ENCODE results near the gene TIMP3. TPM values are rescaled to one million over a fixed set of nuclear protein-coding genes. Genes with fewer than 3 reads are reported as not detected.

Gene TIMP3
- total and polyA plus RNA-seq, 5 donors from 2014 or later, result 0.35 TPM; not detected in 4

GRCh38 chr22:32839831-32840584 lies 38.5 kb downstream of the TIMP3 start:
- Mint-ChIP-seq H3K9me3 (no peaks in the 10 kb centered on the region), H3K27ac (no peak overlapping the region), H3K4me1 (no peaks in the 10 kb centered on the region), H3K4me3 (no peak overlapping the region), H3K27me3 (peaks cover 10% of the 10 kb centered on the region), H3K36me3 (no peaks in the 10 kb centered on the region)
- no peak for ATAC-seq (ENCODE audit: low read depth in 2 of 2)
- Histone ChIP-seq H3K9me3 (ENCODE audit: control insufficient read depth in 2 of 2, low read length in 2 of 2) (no peaks in the 10 kb centered on the region), H3K36me3 (ENCODE audit: control insufficient read depth, insufficient read depth, low read length) (no peaks in the 10 kb centered on the region), H3K27ac (ENCODE audit: insufficient read depth, low read length, poor library complexity, severe bottlenecking) (no peak overlapping the region), H3K27me3 (ENCODE audit: control insufficient read depth, insufficient read depth, low read length) (no peaks in the 10 kb centered on the region), H3K4me1 (ENCODE audit: control insufficient read depth, insufficient read depth, low read length, poor library complexity, severe bottlenecking) (no peaks in the 10 kb centered on the region), H3K4me3 (ENCODE audit: low read depth, low read length) (no peak overlapping the region)
- DNase-seq, result no peak

GRCh38 chr22:32841175-32841574 lies 39.7 kb downstream of the TIMP3 start:
- DNase-seq (no peak), ATAC-seq (ENCODE audit: low read depth in 2 of 2) (no peak)
- H3K9me3 ChIP-seq (ENCODE audit: control insufficient read depth in 2 of 2, low read length in 2 of 2), result no peaks in the 10 kb centered on the region
- no peak overlapping the region for H3K4me3 ChIP-seq (ENCODE audit: low read depth, low read length)
- Mint-ChIP-seq H3K36me3 (no peaks in the 10 kb centered on the region), H3K4me3 (no peak overlapping the region), H3K9me3 (no peaks in the 10 kb centered on the region), H3K4me1 (no peaks in the 10 kb centered on the region), H3K27me3 (peaks cover 7% of the 10 kb centered on the region), H3K27ac (no peak overlapping the region)
- no peak overlapping the region for H3K27ac ChIP-seq (ENCODE audit: insufficient read depth, low read length, poor library complexity, severe bottlenecking)
- H3K4me1 ChIP-seq (ENCODE audit: control insufficient read depth, insufficient read depth, low read length, poor library complexity, severe bottlenecking), result no peaks in the 10 kb centered on the region
- no peaks in the 10 kb centered on the region for H3K27me3 ChIP-seq (ENCODE audit: control insufficient read depth, insufficient read depth, low read length)
- H3K36me3 ChIP-seq (ENCODE audit: control insufficient read depth, insufficient read depth, low read length), result no peaks in the 10 kb centered on the region

- Histone ChIP-seq H3K27me3 (ENCODE audit: control insufficient read depth, insufficient read depth, low read length) (no peaks in the 10 kb centered on the region), H3K4me1 (ENCODE audit: control insufficient read depth, insufficient read depth, low read length, poor library complexity, severe bottlenecking) (no peaks in the 10 kb centered on the region), H3K9me3 (ENCODE audit: control insufficient read depth in 2 of 2, low read length in 2 of 2) (no peaks in the 10 kb centered on the region), H3K36me3 (ENCODE audit: control insufficient read depth, insufficient read depth, low read length) (no peaks in the 10 kb centered on the region), H3K27ac (ENCODE audit: insufficient read depth, low read length, poor library complexity, severe bottlenecking) (no peak overlapping the region), H3K4me3 (ENCODE audit: low read depth, low read length) (no peak overlapping the region)
- no peak overlapping the region for H3K4me3 Mint-ChIP-seq
- H3K4me1 Mint-ChIP-seq, result no peaks in the 10 kb centered on the region
- no peaks in the 10 kb centered on the region for H3K36me3 Mint-ChIP-seq
- no peaks in the 10 kb centered on the region for H3K9me3 Mint-ChIP-seq
- DNase-seq (no peak), ATAC-seq (ENCODE audit: low read depth in 2 of 2) (no peak)
- H3K27me3 Mint-ChIP-seq, result peaks cover 6% of the 10 kb centered on the region
- H3K27ac Mint-ChIP-seq, result no peak overlapping the region
Measured at GRCh38 chr22:32842486-32842885, 41.0 kb downstream of the TIMP3 start.

GRCh38 chr22:32843300-32843699 lies 41.8 kb downstream of the TIMP3 start:
- Histone ChIP-seq H3K36me3 (ENCODE audit: control insufficient read depth, insufficient read depth, low read length) (no peaks in the 10 kb centered on the region), H3K4me3 (ENCODE audit: low read depth, low read length) (no peak overlapping the region), H3K27me3 (ENCODE audit: control insufficient read depth, insufficient read depth, low read length) (no peaks in the 10 kb centered on the region), H3K9me3 (ENCODE audit: control insufficient read depth in 2 of 2, low read length in 2 of 2) (no peaks in the 10 kb centered on the region), H3K27ac (ENCODE audit: insufficient read depth, low read length, poor library complexity, severe bottlenecking) (no peak overlapping the region), H3K4me1 (ENCODE audit: control insufficient read depth, insufficient read depth, low read length, poor library complexity, severe bottlenecking) (no peaks in the 10 kb centered on the region)
- no peak overlapping the region for H3K4me3 Mint-ChIP-seq
- DNase-seq (no peak), ATAC-seq (ENCODE audit: low read depth in 2 of 2) (no peak)
- no peak overlapping the region for H3K27ac Mint-ChIP-seq
- peaks cover 0 to 2% (median 0%) of the 10 kb centered on the region in 7 donors for H3K9me3 Mint-ChIP-seq
- H3K27me3 Mint-ChIP-seq, result peaks cover 6% of the 10 kb centered on the region
- no peaks in the 10 kb centered on the region for H3K4me1 Mint-ChIP-seq
- H3K36me3 Mint-ChIP-seq, result no peaks in the 10 kb centered on the region

- H3K4me1 Mint-ChIP-seq, result no peaks in the 10 kb centered on the region
- Histone ChIP-seq H3K27ac (ENCODE audit: insufficient read depth, low read length, poor library complexity, severe bottlenecking) (no peak overlapping the region), H3K4me3 (ENCODE audit: low read depth, low read length) (no peak overlapping the region), H3K9me3 (ENCODE audit: control insufficient read depth in 2 of 2, low read length in 2 of 2) (no peaks in the 10 kb centered on the region), H3K27me3 (ENCODE audit: control insufficient read depth, insufficient read depth, low read length) (no peaks in the 10 kb centered on the region), H3K36me3 (ENCODE audit: control insufficient read depth, insufficient read depth, low read length) (no peaks in the 10 kb centered on the region), H3K4me1 (ENCODE audit: control insufficient read depth, insufficient read depth, low read length, poor library complexity, severe bottlenecking) (no peaks in the 10 kb centered on the region)
- no peaks in the 10 kb centered on the region for H3K36me3 Mint-ChIP-seq
- no peak for ATAC-seq (ENCODE audit: low read depth in 2 of 2)
- no peak overlapping the region for H3K4me3 Mint-ChIP-seq
- H3K9me3 Mint-ChIP-seq, result peaks cover 0 to 2% (median 0%) of the 10 kb centered on the region in 7 donors
- H3K27ac Mint-ChIP-seq, result no peak overlapping the region
- peaks cover 6% of the 10 kb centered on the region for H3K27me3 Mint-ChIP-seq
- DNase-seq, result no peak
Measured at GRCh38 chr22:32844251-32844650, 42.7 kb downstream of the TIMP3 start.

- Mint-ChIP-seq H3K27ac (peak overlapping the region in 1 of 3 donors; percentile 82), H3K27me3 (no peaks in the 10 kb centered on the region), H3K4me3 (no peak overlapping the region), H3K4me1 (no peaks in the 10 kb centered on the region), H3K9me3 (peaks cover 0 to 2% (median 0%) of the 10 kb centered on the region in 7 donors), H3K36me3 (no peaks in the 10 kb centered on the region)
- ATAC-seq (ENCODE audit: low read depth in 2 of 2) (no peak), DNase-seq (no peak)
- no peaks in the 10 kb centered on the region for H3K4me1 ChIP-seq (ENCODE audit: control insufficient read depth, insufficient read depth, low read length, poor library complexity, severe bottlenecking)
- H3K27me3 ChIP-seq (ENCODE audit: control insufficient read depth, insufficient read depth, low read length), result no peaks in the 10 kb centered on the region
- H3K36me3 ChIP-seq (ENCODE audit: control insufficient read depth, insufficient read depth, low read length), result no peaks in the 10 kb centered on the region
- no peak overlapping the region for H3K27ac ChIP-seq (ENCODE audit: insufficient read depth, low read length, poor library complexity, severe bottlenecking)
- no peaks in the 10 kb centered on the region for H3K9me3 ChIP-seq (ENCODE audit: control insufficient read depth in 2 of 2, low read length in 2 of 2)
- no peak overlapping the region for H3K4me3 ChIP-seq (ENCODE audit: low read depth, low read length)
Measured at GRCh38 chr22:32846780-32847491, 45.4 kb downstream of the TIMP3 start.

GRCh38 chr22:32848226-32848625 lies 46.7 kb downstream of the TIMP3 start:
- H3K4me3 ChIP-seq (ENCODE audit: low read depth, low read length), result no peak overlapping the region
- no peak for DNase-seq
- H3K9me3 ChIP-seq (ENCODE audit: control insufficient read depth in 2 of 2, low read length in 2 of 2), result no peaks in the 10 kb centered on the region
- no peak overlapping the region for H3K4me3 Mint-ChIP-seq
- H3K27me3 ChIP-seq (ENCODE audit: control insufficient read depth, insufficient read depth, low read length), result no peaks in the 10 kb centered on the region
- H3K4me1 Mint-ChIP-seq, result no peaks in the 10 kb centered on the region
- no peaks in the 10 kb centered on the region for H3K36me3 Mint-ChIP-seq
- H3K27ac Mint-ChIP-seq, result no peak overlapping the region
- no peak overlapping the region for H3K27ac ChIP-seq (ENCODE audit: insufficient read depth, low read length, poor library complexity, severe bottlenecking)
- ATAC-seq (ENCODE audit: low read depth in 2 of 2), result no peak
- H3K9me3 Mint-ChIP-seq, result peaks cover 0 to 2% (median 0%) of the 10 kb centered on the region in 7 donors
- no peaks in the 10 kb centered on the region for H3K36me3 ChIP-seq (ENCODE audit: control insufficient read depth, insufficient read depth, low read length)
- H3K4me1 ChIP-seq (ENCODE audit: control insufficient read depth, insufficient read depth, low read length, poor library complexity, severe bottlenecking), result no peaks in the 10 kb centered on the region
- no peaks in the 10 kb centered on the region for H3K27me3 Mint-ChIP-seq

GRCh38 chr22:32849501-32849900 lies 48.0 kb downstream of the TIMP3 start:
- Mint-ChIP-seq H3K27ac (no peak overlapping the region), H3K4me1 (no peaks in the 10 kb centered on the region), H3K36me3 (no peaks in the 10 kb centered on the region), H3K27me3 (no peaks in the 10 kb centered on the region), H3K9me3 (peaks cover 0 to 2% (median 0%) of the 10 kb centered on the region in 7 donors), H3K4me3 (no peak overlapping the region)
- no peaks in the 10 kb centered on the region for H3K9me3 ChIP-seq (ENCODE audit: control insufficient read depth in 2 of 2, low read length in 2 of 2)
- H3K4me1 ChIP-seq (ENCODE audit: control insufficient read depth, insufficient read depth, low read length, poor library complexity, severe bottlenecking), result no peaks in the 10 kb centered on the region
- no peak overlapping the region for H3K27ac ChIP-seq (ENCODE audit: insufficient read depth, low read length, poor library complexity, severe bottlenecking)
- no peaks in the 10 kb centered on the region for H3K27me3 ChIP-seq (ENCODE audit: control insufficient read depth, insufficient read depth, low read length)
- ATAC-seq (ENCODE audit: low read depth in 2 of 2) (no peak), DNase-seq (no peak)
- no peak overlapping the region for H3K4me3 ChIP-seq (ENCODE audit: low read depth, low read length)
- no peaks in the 10 kb centered on the region for H3K36me3 ChIP-seq (ENCODE audit: control insufficient read depth, insufficient read depth, low read length)
